IPS-NIHi7 (cell line): ENCODE data around the gene SLC12A8.

Experiments
- DNase-seq: peaks from one replicate; pipeline ENCODE4 v3.0.0; 2012; ENCODE audit warnings: mixed read lengths; ENCODE audit errors: extremely low spot score

Gene SLC12A8

GRCh38 chr3:125187599-125187910 lies 25.0 kb downstream of the SLC12A8 start:
- no peak for DNase-seq

- no peak for DNase-seq
Observed at GRCh38 chr3:125186800-125187598, 25.5 kb downstream of the SLC12A8 start.

- DNase-seq, result no peak
Observed at GRCh38 chr3:125186261-125186787, 26.2 kb downstream of the SLC12A8 start.

- DNase-seq, result no peak
Observed at GRCh38 chr3:125185805-125186204, 26.7 kb downstream of the SLC12A8 start.

GRCh38 chr3:125179884-125180240 lies 32.7 kb downstream of the SLC12A8 start:
- DNase-seq, result no peak

GRCh38 chr3:125179143-125179883 lies 33.2 kb downstream of the SLC12A8 start:
- no peak for DNase-seq

- DNase-seq, result no peak
Observed at GRCh38 chr3:125177746-125178145, 34.8 kb downstream of the SLC12A8 start.

- no peak for DNase-seq
Observed at GRCh38 chr3:125175295-125176078, 37.1 kb downstream of the SLC12A8 start.

- no peak for DNase-seq
Observed at GRCh38 chr3:125172346-125172745, 40.2 kb downstream of the SLC12A8 start.

GRCh38 chr3:125168711-125169393 lies 43.7 kb downstream of the SLC12A8 start:
- no peak for DNase-seq

- no peak for DNase-seq
Observed at GRCh38 chr3:125166599-125167136, 45.9 kb downstream of the SLC12A8 start.

- no peak for DNase-seq
Observed at GRCh38 chr3:125165948-125166553, 46.5 kb downstream of the SLC12A8 start.

- peak; percentile 77 for DNase-seq
Observed at GRCh38 chr3:125165189-125165947, 47.2 kb downstream of the SLC12A8 start.

- DNase-seq, result peak; percentile 84
Observed at GRCh38 chr3:125163739-125164601, 48.6 kb downstream of the SLC12A8 start.

GRCh38 chr3:125161607-125162219 lies 50.8 kb downstream of the SLC12A8 start:
- no peak for DNase-seq

GRCh38 chr3:125160606-125161371 lies 51.8 kb downstream of the SLC12A8 start:
- DNase-seq, result no peak

GRCh38 chr3:125157183-125157582 lies 55.4 kb downstream of the SLC12A8 start:
- DNase-seq, result no peak

GRCh38 chr3:125156456-125156855 lies 56.1 kb downstream of the SLC12A8 start:
- no peak for DNase-seq
